Measurements from ENCODE around the gene RAMACL. TPM values are rescaled to one million over a fixed set of nuclear protein-coding genes. Genes with fewer than 3 reads are reported as not detected.

The RAMACL gene
- total RNA-seq, 2 donors from 2014 or later: 0.99 to 10.9 TPM

DNA sequence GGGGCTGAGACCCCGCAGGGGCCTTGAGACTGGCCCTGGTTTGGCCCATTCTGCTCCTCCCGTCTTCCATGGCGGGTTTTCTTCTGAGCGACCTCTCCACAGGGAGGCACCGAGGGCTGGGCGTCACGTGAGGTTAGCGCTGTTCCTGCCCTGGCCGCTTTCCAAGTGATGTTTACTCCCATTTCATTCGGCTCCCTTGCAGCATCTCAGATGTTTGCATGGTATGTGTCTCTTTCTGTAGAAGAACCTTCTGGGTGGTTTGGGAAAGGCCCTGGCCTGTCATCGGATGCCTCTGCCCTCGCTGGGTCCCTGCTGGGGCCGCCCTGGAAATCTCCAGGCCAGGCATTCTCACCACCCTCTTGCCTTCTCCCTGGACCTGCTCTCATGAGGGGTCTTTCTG lies 17.3 kb downstream of the RAMACL start:
- no peak for DNase-seq
- ATAC-seq: no peak
- H3K27ac ChIP-seq: no peak overlapping the region
- H3K4me3 ChIP-seq: no peak overlapping the region
- intact Hi-C loops (cut with DNase I): loop anchor here (10.0 kb wide), 1 partner anchor 46 kb away; no protein-coding TSS in a partner anchor
- no peaks in the 10 kb centered on the region for H3K9me3 ChIP-seq
- 96 to 97% methylated on average over 13 of the region's 13 CpGs for WGBS, 2 donors
- H3K36me3 ChIP-seq (replicated peaks in 1 of 2; ENCODE audit: insufficient read depth in 1 of 2, low read depth in 2 of 2): no peaks in the 10 kb centered on the region
- peaks cover 7% of the 10 kb centered on the region for H3K4me1 ChIP-seq
- TF ChIP-seq, protein P1, sequence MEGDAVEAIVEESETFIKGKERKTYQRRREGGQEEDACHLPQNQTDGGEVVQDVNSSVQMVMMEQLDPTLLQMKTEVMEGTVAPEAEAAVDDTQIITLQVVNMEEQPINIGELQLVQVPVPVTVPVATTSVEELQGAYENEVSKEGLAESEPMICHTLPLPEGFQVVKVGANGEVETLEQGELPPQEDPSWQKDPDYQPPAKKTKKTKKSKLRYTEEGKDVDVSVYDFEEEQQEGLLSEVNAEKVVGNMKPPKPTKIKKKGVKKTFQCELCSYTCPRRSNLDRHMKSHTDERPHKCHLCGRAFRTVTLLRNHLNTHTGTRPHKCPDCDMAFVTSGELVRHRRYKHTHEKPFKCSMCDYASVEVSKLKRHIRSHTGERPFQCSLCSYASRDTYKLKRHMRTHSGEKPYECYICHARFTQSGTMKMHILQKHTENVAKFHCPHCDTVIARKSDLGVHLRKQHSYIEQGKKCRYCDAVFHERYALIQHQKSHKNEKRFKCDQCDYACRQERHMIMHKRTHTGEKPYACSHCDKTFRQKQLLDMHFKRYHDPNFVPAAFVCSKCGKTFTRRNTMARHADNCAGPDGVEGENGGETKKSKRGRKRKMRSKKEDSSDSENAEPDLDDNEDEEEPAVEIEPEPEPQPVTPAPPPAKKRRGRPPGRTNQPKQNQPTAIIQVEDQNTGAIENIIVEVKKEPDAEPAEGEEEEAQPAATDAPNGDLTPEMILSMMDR (IDR thresholded peaks at IDR 0.05): no peak
- no peak for TF ChIP-seq POLR2A (IDR thresholded peaks at IDR 0.05)
- H3K27me3 ChIP-seq: no peaks in the 10 kb centered on the region

DNA sequence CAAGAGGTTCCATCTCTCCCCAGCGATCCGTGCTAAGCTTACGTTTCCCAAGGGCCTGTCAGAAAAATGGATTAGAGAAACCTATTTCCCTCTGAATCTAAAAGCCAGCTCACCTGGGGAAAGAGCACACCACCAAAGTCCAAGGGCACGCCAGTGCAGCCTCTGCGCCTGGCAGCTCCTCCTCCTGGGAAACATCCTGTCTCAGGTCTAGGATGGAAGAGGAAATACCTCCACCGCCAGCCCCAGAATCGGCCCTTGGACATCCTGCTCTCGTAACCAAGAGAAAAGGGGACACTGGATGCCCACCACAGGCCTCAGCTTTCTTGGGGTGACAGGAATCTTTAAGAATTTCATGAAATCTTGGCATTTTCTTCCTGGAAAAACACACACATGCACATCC lies 18.7 kb downstream of the RAMACL start:
- H3K9me3 ChIP-seq: no peaks in the 10 kb centered on the region
- peaks cover 7% of the 10 kb centered on the region for H3K4me1 ChIP-seq
- no peak overlapping the region for H3K27ac ChIP-seq
- intact Hi-C loops (cut with DNase I): loop anchor here (10.0 kb wide), 1 partner anchor 47 kb away; no protein-coding TSS in a partner anchor
- no peak for DNase-seq
- ATAC-seq: no peak
- TF ChIP-seq, protein P1 (IDR thresholded peaks at IDR 0.05): no peak
- TF ChIP-seq POLR2A (IDR thresholded peaks at IDR 0.05): no peak
- no peaks in the 10 kb centered on the region for H3K36me3 ChIP-seq (replicated peaks in 1 of 2; ENCODE audit: insufficient read depth in 1 of 2, low read depth in 2 of 2)
- WGBS, 2 donors: 86 to 89% methylated on average over 8 of the region's 8 CpGs
- H3K27me3 ChIP-seq: no peaks in the 10 kb centered on the region
- no peak overlapping the region for H3K4me3 ChIP-seq

GRCh38 chr6:166567107-166567506 lies 19.4 kb downstream of the RAMACL start:
- H3K9me3 ChIP-seq: no peaks in the 10 kb centered on the region
- no peak overlapping the region for H3K4me3 ChIP-seq
- no peaks in the 10 kb centered on the region for H3K27me3 ChIP-seq
- peaks cover under 1% of the 10 kb centered on the region for H3K4me1 ChIP-seq
- WGBS, 2 donors: 84 to 86% methylated on average over 8 of the region's 8 CpGs
- ATAC-seq (no peak), DNase-seq (no peak)
- no peaks in the 10 kb centered on the region for H3K36me3 ChIP-seq (replicated peaks in 1 of 2; ENCODE audit: insufficient read depth in 1 of 2, low read depth in 2 of 2)
- intact Hi-C loops (cut with DNase I): loop anchor here (10.0 kb wide), 1 partner anchor 48 kb away; no protein-coding TSS in a partner anchor
- no peak overlapping the region for H3K27ac ChIP-seq
- TF ChIP-seq POLR2A (IDR thresholded peaks at IDR 0.05): no peak

DNA sequence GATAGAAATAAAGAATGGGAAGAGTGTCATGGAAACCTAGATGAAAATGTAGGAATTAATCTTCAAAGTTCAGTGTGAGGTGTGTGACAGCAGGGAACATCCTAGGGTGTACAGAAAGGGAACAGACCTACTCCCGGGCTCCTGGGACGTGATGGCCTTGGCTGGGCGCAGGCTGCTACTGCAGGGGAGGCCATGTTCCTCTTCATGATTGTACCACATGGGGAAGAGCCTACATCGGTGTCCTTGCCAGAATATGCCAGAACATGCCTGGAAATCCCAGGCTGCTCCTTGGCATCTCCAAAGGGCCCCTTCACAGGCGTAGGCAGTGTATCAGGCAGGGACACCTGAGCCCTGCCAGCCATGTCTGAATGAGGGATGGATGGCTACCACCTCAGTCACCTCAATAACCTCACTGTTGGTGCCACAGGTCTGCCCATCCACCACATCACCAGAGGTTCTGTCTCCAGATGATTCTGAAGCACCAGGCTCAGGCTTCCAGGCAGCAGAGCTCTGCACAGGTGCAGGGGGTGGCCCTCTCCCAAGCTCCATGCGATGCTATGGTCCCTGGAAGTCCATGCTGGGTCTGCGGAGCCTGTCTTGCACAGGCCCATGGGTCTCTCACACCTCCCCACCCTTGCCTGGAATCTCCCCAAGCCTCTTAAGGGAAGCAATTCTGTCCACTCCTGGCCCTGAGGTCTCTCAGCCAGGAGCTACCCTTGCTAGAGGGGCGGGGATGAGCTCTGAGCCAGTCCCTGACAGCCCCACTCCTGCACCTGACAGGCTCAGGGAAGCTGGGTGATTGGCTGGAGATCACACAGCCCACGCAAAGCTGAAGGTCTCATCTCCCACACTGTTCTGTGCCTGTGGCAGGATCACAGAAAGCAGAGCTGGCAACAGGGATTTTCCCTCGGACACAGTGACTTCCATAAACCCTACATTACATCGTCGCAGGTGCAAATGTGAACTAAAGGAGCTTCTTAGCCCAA lies 20.2 kb downstream of the RAMACL start:
- no peak overlapping the region for H3K27ac ChIP-seq
- TF ChIP-seq, protein P1 (IDR thresholded peaks at IDR 0.05): no peak
- no peak for TF ChIP-seq POLR2A (IDR thresholded peaks at IDR 0.05)
- H3K27me3 ChIP-seq: no peaks in the 10 kb centered on the region
- WGBS, 2 donors: 97 to 99% methylated on average over 7 to 12 of the region's 12 CpGs
- H3K4me1 ChIP-seq: no peaks in the 10 kb centered on the region
- intact Hi-C loops (cut with DNase I): loop anchor here (10.0 kb wide), 1 partner anchor 48 kb away; no protein-coding TSS in a partner anchor
- H3K4me3 ChIP-seq: no peak overlapping the region
- DNase-seq (no peak), ATAC-seq (no peak)
- H3K36me3 ChIP-seq (replicated peaks in 1 of 2; ENCODE audit: insufficient read depth in 1 of 2, low read depth in 2 of 2): no peaks in the 10 kb centered on the region
- no peaks in the 10 kb centered on the region for H3K9me3 ChIP-seq
